GM21529 (cell line): ENCODE measurements around the gene CAMSAP2.
"Not testable (repeated sequence)": the region's sequence is repeated elsewhere in the genome, so short reads cannot be mapped to it uniquely, and the experiment has no call there.

ENCODE experiments used
- ATAC-seq: cut with Tn5 transposase; IDR thresholded peaks from one replicate; pipeline ENCODE4 v1.9.1; 2021; ENCODE audit not compliant: unreplicated experiment

CAMSAP2 gene

GRCh38 chr1:200737647-200738291, 924 bp upstream of the CAMSAP2 start:
- no peak for ATAC-seq

DNA sequence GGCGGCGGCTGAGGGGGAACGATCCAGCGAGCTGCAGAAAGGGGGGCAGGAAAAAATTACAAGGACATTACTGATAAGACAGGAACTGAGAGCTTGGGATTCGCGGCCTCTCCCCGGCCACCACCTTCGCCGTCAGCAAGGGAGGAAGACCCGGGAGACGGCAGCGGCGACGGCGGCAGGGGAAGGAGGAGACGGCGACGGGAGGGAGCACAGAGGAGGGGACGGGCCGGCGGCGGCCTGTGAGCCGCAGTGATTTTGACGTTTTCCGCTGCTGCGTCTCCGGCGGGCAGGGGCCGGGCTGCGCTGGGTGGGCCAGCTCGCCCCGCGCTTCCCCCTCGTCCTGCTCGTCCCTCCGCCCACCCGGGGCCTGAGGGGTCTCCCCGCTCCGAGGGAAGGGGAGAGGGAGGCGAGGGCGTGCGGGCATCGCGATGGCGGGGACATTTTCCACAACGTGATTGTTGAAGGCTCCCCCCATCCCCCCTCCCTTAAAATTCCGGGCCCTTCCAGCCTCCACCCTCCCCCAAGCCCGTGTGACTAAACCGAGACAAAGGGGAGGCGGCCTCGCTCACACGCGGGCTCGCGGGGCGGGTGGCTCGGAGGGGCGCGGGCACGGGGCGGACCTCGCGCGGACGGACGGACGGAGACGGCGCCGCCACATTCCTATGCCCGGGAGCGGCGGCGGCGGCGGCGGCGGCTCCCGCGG, 407 bp downstream of the CAMSAP2 start:
- peak; percentile 54 for ATAC-seq

GRCh38 chr1:200739702-200740570, 1.2 kb downstream of the CAMSAP2 start:
- ATAC-seq: no peak

- ATAC-seq: no peak
Measured at GRCh38 chr1:200740571-200741208, 2.0 kb downstream of the CAMSAP2 start.

DNA sequence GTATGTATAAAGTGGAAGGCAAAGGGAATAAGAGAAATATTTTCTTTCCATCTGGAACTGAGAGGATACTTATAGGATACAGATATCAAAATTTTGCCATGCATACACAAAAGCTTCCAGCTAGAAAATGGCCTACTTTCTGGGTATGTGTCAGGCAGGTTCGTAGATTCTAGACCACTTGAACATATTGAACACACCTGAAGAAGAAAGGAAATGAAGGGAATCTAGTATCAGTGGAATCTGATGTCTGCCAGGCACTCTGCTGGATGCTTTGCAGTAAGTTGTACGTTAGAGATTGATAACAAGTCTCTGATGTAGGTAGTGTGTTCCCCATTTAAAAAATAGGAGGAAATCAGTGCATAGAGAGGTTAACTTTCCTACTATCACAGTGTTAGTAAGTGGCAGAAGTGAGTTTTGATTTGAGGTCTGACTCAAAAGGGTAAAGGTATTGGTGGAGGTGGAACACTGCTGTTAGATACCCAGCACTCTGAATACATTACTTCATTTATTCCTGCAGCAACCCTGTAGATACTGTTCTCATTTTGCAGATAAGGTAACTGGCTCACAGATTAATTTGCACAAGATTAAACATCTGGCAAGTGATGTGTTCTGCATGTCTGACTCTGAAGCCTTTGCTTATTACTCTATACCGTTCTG, 3.0 kb downstream of the CAMSAP2 start:
- no peak for ATAC-seq

GRCh38 chr1:200744143-200744542, 5.5 kb downstream of the CAMSAP2 start:
- no peak for ATAC-seq

DNA sequence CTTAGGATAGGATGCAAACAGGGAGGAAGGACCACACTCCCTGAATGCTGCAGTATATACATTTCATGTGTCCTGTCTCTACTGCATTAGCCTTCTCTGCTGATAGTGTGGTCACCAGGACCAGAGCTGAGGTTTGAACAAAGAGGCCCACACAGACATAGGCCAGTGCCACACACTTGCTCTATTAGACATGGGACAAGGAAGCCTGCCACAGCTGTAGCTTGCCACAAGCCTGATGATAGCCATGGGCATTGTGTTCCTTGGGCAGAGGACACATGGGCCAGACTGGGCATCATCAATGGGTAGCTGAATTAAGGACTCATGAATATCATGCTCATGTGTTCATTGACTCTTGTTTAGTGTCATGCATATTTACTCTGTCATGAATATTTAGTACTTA, 10.4 kb downstream of the CAMSAP2 start:
- no peak for ATAC-seq

GRCh38 chr1:200750749-200751148, 12.1 kb downstream of the CAMSAP2 start:
- ATAC-seq: not testable (repeated sequence)

GRCh38 chr1:200751717-200752116, 13.0 kb downstream of the CAMSAP2 start:
- ATAC-seq: peak; percentile 90

- ATAC-seq: no peak
Measured at GRCh38 chr1:200753650-200754198, 15.0 kb downstream of the CAMSAP2 start.

DNA sequence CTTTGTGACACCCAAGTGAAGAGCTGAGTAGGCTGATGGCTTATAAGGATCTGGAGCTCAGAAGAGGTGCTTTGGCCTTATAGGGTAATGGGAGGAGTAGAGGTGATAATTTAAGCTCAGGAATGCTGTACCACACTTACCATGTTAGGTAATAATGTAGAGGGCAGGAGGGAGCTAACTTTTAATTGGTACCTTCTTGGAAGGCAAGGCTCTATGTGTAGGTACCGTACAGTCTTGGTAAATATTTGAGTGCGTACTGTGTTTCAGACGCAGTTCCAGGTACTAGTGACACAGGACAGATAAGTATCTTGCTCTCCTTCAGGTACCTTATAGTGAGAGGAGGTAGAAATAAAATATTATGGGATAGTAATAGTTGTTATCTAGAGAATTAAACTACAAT, 16.8 kb downstream of the CAMSAP2 start:
- no peak for ATAC-seq

DNA sequence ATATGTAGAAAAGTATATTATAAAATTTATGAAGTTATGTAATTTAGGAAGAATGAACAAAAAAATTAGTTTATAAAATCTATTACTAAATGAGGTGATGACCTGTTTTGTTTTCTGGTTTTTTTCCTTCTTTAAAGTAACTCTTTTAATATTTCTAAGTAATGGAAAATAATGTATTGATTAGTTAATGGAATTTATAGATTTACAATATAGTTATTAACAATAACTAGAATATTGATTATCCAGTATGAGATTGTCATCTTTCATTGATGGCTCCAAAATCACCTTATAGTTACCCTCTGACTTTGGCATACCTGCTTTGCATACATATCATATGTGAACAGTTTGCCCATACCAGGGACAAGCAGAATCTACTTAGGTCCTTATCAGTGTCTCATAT, 23.4 kb downstream of the CAMSAP2 start:
- ATAC-seq: no peak

DNA sequence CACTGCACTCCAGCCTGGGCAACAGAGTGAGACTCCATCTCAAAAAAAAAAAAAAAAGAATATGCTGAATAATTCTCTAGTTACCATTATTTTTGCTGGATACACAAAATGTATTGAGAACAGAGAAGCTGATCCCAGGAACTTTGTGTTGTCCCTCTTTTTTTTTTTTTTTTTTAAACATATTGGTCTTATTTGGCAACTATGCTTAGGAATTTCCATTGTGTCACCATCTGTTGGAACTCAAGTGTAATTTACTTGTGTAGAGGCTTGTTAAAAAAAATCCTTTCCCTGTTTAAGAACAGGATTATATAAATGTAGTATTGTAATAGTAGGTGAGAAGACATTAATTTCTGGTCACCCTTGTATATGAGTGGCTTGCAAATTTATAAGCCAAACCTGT, 28.6 kb downstream of the CAMSAP2 start:
- no peak for ATAC-seq

- ATAC-seq: no peak
Measured at GRCh38 chr1:200771625-200772555, 33.2 kb downstream of the CAMSAP2 start.

GRCh38 chr1:200774311-200774710, 35.6 kb downstream of the CAMSAP2 start:
- ATAC-seq: peak; percentile 60

- peak; percentile 48 for ATAC-seq
Measured at GRCh38 chr1:200774735-200775444, 36.2 kb downstream of the CAMSAP2 start.

DNA sequence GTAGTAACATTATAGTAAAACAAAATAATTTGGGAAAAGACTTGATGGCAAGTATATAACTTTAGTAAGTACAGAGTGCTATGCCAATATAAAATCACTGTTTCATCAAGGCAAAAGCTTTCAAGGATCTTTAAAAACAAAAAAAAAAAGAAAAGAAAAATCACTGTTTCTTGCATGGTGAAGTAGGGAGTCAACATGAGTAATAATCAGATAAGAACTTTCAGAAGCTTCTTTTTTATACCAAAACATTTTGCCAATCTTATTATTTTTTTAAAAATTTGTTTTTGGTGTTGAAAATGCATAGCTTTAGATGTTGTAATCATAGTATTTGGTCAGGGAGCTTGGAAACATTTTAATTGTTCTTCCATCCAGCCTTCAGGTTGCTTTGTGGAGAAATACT, 37.2 kb downstream of the CAMSAP2 start:
- no peak for ATAC-seq

GRCh38 chr1:200776949-200777348, 38.3 kb downstream of the CAMSAP2 start:
- ATAC-seq: no peak

- no peak for ATAC-seq
Measured at GRCh38 chr1:200778766-200779165, 40.1 kb downstream of the CAMSAP2 start.
